Neural progenitor cell (in vitro differentiated cells): ENCODE data around the gene PEX10.

Source experiments
- EZH2 ChIP-seq: fragments of 200-600 bp; sonication (generic); IDR thresholded peaks from 2 replicates; pipeline ENCODE4 v1.6.1; 2017; ENCODE audit warnings: antibody characterized with exemption, mild to moderate bottlenecking, moderate library complexity
- EZH2phosphoT487 ChIP-seq: fragments of 200-600 bp; sonication (generic); IDR thresholded peaks from 2 replicates; pipeline ENCODE4 v1.6.1; 2017; ENCODE audit warnings: antibody characterized with exemption
- TF ChIP-seq, protein P1 (sequence below): fragments of 200-600 bp; sonication (generic); IDR thresholded peaks from 2 replicates; pipeline ENCODE4 v1.5.1; 2017; ENCODE audit warnings: antibody characterized with exemption, mild to moderate bottlenecking

DNA sequence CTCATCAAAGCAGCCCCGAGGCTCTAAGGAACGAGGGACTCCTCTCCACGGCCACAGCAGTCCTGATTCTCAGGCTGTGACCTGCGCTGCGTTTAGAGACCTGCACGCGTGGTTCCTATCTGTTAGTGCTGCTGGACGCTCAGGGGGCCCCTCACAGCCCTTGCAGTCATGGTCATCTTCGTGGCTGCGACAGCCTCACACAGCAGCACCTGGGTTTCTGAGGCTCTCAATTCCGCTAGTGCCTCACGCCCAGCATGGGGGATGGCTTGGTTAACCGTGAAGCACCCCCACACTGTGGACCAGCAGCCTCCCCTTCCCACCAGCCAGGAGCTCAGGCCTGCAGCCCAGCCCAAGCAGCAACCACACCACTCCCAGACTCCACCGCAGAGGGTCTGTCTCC is 28.8 kb downstream of the PEX10 start:
- TF ChIP-seq, protein P1, sequence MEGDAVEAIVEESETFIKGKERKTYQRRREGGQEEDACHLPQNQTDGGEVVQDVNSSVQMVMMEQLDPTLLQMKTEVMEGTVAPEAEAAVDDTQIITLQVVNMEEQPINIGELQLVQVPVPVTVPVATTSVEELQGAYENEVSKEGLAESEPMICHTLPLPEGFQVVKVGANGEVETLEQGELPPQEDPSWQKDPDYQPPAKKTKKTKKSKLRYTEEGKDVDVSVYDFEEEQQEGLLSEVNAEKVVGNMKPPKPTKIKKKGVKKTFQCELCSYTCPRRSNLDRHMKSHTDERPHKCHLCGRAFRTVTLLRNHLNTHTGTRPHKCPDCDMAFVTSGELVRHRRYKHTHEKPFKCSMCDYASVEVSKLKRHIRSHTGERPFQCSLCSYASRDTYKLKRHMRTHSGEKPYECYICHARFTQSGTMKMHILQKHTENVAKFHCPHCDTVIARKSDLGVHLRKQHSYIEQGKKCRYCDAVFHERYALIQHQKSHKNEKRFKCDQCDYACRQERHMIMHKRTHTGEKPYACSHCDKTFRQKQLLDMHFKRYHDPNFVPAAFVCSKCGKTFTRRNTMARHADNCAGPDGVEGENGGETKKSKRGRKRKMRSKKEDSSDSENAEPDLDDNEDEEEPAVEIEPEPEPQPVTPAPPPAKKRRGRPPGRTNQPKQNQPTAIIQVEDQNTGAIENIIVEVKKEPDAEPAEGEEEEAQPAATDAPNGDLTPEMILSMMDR: no peak
- TF ChIP-seq EZH2 (no peak), EZH2phosphoT487 (no peak)
